ENCODE data around the gene RPL37A. TPM values are rescaled to one million over a fixed set of nuclear protein-coding genes. Genes with fewer than 3 reads are reported as not detected.

Gene RPL37A
- total RNA-seq, 2 donors from 2014 or later, result 425 to 1,004 TPM

GRCh38 chr2:216519154-216519762, 20.6 kb downstream of the RPL37A start:
- TF ChIP-seq CTCF (IDR thresholded peaks at IDR 0.05), result peak; percentile 77 to 80
- Histone ChIP-seq H3K27me3 (no peaks in the 10 kb centered on the region), H3K4me3 (no peak overlapping the region), H3K4me1 (peaks cover 0 to 10% of the 10 kb centered on the region in 2 donors), H3K36me3 (no peaks in the 10 kb centered on the region), H3K9me3 (no peaks in the 10 kb centered on the region), H3K27ac (no peak overlapping the region)
- DNase-seq (ENCODE audit: low spot score), result peak; percentile 75

- H3K4me1 ChIP-seq, result peaks cover 0 to 10% of the 10 kb centered on the region in 2 donors
- TF ChIP-seq CTCF (IDR thresholded peaks at IDR 0.05), result no peak
These were observed 21.5 kb downstream of the RPL37A start for GRCh38 chr2:216520112-216520511.

GRCh38 chr2:216522892-216523502, 24.4 kb downstream of the RPL37A start:
- Histone ChIP-seq H3K27me3 (no peaks in the 10 kb centered on the region), H3K9me3 (no peaks in the 10 kb centered on the region), H3K27ac (no peak overlapping the region), H3K36me3 (no peaks in the 10 kb centered on the region), H3K4me1 (peaks cover 0 to 14% of the 10 kb centered on the region in 2 donors), H3K4me3 (no peak overlapping the region)
- TF ChIP-seq CTCF (IDR thresholded peaks at IDR 0.05), result no peak
- no peak for DNase-seq (ENCODE audit: low spot score)

More at GRCh38 chr2:216520112-216520511, 21.5 kb downstream of the RPL37A start:
- Histone ChIP-seq H3K4me3 (no peak overlapping the region), H3K27me3 (no peaks in the 10 kb centered on the region), H3K9me3 (no peaks in the 10 kb centered on the region), H3K36me3 (no peaks in the 10 kb centered on the region), H3K27ac (no peak overlapping the region)
- no peak for DNase-seq (ENCODE audit: low spot score)

- no peak for TF ChIP-seq CTCF (IDR thresholded peaks at IDR 0.05)
- no peaks in the 10 kb centered on the region for H3K36me3 ChIP-seq
These were observed 27.3 kb downstream of the RPL37A start for GRCh38 chr2:216525972-216526371.

GRCh38 chr2:216526939-216527338, 28.3 kb downstream of the RPL37A start:
- no peaks in the 10 kb centered on the region for H3K9me3 ChIP-seq
- TF ChIP-seq CTCF (IDR thresholded peaks at IDR 0.05), result no peak
- H3K36me3 ChIP-seq, result no peaks in the 10 kb centered on the region
- H3K27ac ChIP-seq, result no peak overlapping the region
- DNase-seq (ENCODE audit: low spot score), result no peak
- H3K27me3 ChIP-seq, result no peaks in the 10 kb centered on the region
- H3K4me3 ChIP-seq, result no peak overlapping the region
- H3K4me1 ChIP-seq, result peaks cover 0 to 4% of the 10 kb centered on the region in 2 donors

More at GRCh38 chr2:216525972-216526371, 27.3 kb downstream of the RPL37A start:
- Histone ChIP-seq H3K27me3 (no peaks in the 10 kb centered on the region), H3K4me3 (no peak overlapping the region), H3K27ac (no peak overlapping the region), H3K4me1 (peaks cover 0 to 4% of the 10 kb centered on the region in 2 donors), H3K9me3 (no peaks in the 10 kb centered on the region)
- DNase-seq (ENCODE audit: low spot score), result no peak
